CD4-positive, alpha-beta T cell (primary cell): Measurements from ENCODE around the gene SLC25A13. TPM values are rescaled to one million over a fixed set of nuclear protein-coding genes. Genes with fewer than 3 reads are reported as not detected.

Experiments
- ATAC-seq: fragments of 200-7000 bp; cut with Tn5 transposase; one replicate; pipeline ENCODE4 v1.10.0; 2022; ENCODE audit warnings: mild to moderate bottlenecking; ENCODE audit not compliant: poor library complexity
- CTCF ChIA-PET: fragments of 350-600 bp; sonication (Branson Sonifier 250); formaldehyde crosslinking; loops from one replicate; lab custom pipeline; 2021; ENCODE audit warnings: antibody characterized with exemption, inconsistent platforms; lab: Charles Lee
- POLR2A ChIA-PET: fragments of 350-600 bp; sonication (Branson Sonifier 250); formaldehyde crosslinking; loops from one replicate; lab custom pipeline; 2021; ENCODE audit warnings: antibody characterized with exemption, inconsistent platforms; lab: Charles Lee
- DNase-seq, 14 experiments: peaks; one replicate each; pipeline ENCODE4 v3.0.0-alpha.2; 2013 to 2020; ENCODE audit warnings: mixed read lengths in 2 of 14
- H3K27ac ChIP-seq, 2 donors: one replicate each; pipeline versions ENCODE4 v1.5.1 to v1.7.0; 2013; ENCODE audit warnings: low read length in 2 of 2, low read depth in 1 of 2, mild to moderate bottlenecking in 1 of 2
- H3K27me3 ChIP-seq, 2 experiments: 1 replicate in 1 of 2; 2 replicates in 1 of 2; pipeline versions ENCODE4 v1.6.1 to v1.7.0; 2013; ENCODE audit warnings: low read length in 2 of 2, control low read depth in 1 of 2, mild to moderate bottlenecking in 1 of 2, moderate library complexity in 1 of 2; ENCODE audit not compliant: insufficient read depth in 2 of 2, control insufficient read depth in 1 of 2
- H3K36me3 ChIP-seq: one replicate; pipeline ENCODE4 v1.6.1; 2013; ENCODE audit warnings: low read length, control low read depth; ENCODE audit not compliant: insufficient read depth
- H3K4me1 ChIP-seq: one replicate; pipeline ENCODE4 v1.6.1; 2013; ENCODE audit warnings: low read length, control low read depth; ENCODE audit not compliant: insufficient read depth
- H3K4me3 ChIP-seq: one replicate; pipeline ENCODE4 v1.5.1; 2013; ENCODE audit warnings: mild to moderate bottlenecking, low read length, moderate library complexity
- H3K9me3 ChIP-seq, 2 experiments: 1 replicate in 1 of 2; 2 replicates in 1 of 2; pipeline versions ENCODE4 v1.6.1 to v1.7.0; 2013; ENCODE audit warnings: low read length in 2 of 2, mild to moderate bottlenecking in 2 of 2, control low read depth in 1 of 2, moderate library complexity in 1 of 2; ENCODE audit not compliant: control insufficient read depth in 1 of 2, insufficient read depth in 1 of 2
- H3K27ac Mint-ChIP-seq: one replicate; pipeline ENCODE4 v1.8.0; 2020; ENCODE audit warnings: mixed read lengths
- H3K27me3 Mint-ChIP-seq: one replicate; pipeline ENCODE4 v1.8.0; 2021; ENCODE audit warnings: mixed read lengths
- H3K36me3 Mint-ChIP-seq: one replicate; pipeline ENCODE4 v1.8.0; 2021; ENCODE audit warnings: low read depth, mixed read lengths
- H3K4me1 Mint-ChIP-seq: one replicate; pipeline ENCODE4 v1.8.0; 2021; ENCODE audit warnings: low read depth, mixed read lengths
- H3K4me3 Mint-ChIP-seq: one replicate; pipeline ENCODE4 v1.8.0; 2020; ENCODE audit warnings: mild to moderate bottlenecking, mixed read lengths
- H3K9me3 Mint-ChIP-seq: one replicate; pipeline ENCODE4 v1.8.0; 2020; ENCODE audit warnings: mixed read lengths
- CTCF ChIP-seq: fragments of 200-600 bp; IDR thresholded peaks from one replicate; pipeline ENCODE4 v1.8.0; 2022; ENCODE audit warnings: antibody characterized with exemption, mild to moderate bottlenecking
- intact Hi-C, 2 experiments: fragments of 100-400 bp; cut with DNase I in 1 of 2; cut with micrococcal nuclease in 1 of 2; formaldehyde crosslinking; loops; one replicate each; pipeline versions ENCODE4 v1.15.1 to v1.9.0; 2023 to 2025; cut with DNase I, micrococcal nuclease
- total RNA-seq, 174 experiments: library from RNA in 2 of 174; stranded (reverse) in 2 of 174; gene quantifications; one replicate each; pipeline ENCODE4 v1.2.3 and lab custom pipeline; 2021 to 2026

SLC25A13 gene
- total RNA-seq, 2 experiments from 2014 or later = 12.7 to 13.5 TPM

DNA sequence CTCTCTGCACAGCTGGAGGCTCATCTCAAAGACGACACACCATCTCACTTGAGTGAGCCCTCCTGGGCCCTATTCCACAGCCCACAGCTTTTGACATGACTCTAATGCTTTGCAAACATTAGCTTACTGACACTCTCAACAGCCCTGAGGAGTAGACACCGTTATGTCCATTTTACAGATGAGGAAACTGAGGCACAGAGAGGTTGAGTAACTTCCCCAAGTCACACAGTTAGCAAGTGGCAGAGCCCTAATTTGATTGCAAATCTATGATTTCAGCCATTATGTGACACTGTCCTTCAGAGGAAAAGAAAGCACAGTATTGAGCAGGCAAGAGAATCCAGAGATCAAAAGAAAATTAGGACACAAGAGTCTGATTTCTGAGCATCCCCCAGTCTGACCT, 16.0 kb downstream of the SLC25A13 start:
- Histone ChIP-seq H3K9me3 (no peaks in the 10 kb centered on the region), H3K27me3 (no peaks in the 10 kb centered on the region), H3K4me3 (no peak overlapping the region), H3K36me3 (no peaks in the 10 kb centered on the region), H3K27ac (no peak overlapping the region), H3K4me1 (peaks cover 12% of the 10 kb centered on the region)
- no peak overlapping the region for H3K4me3 Mint-ChIP-seq
- no peak overlapping the region for H3K27ac Mint-ChIP-seq
- ChIA-PET CTCF (no interaction called here), POLR2A (no interaction called here)
- no peak for TF ChIP-seq CTCF
- no peaks in the 10 kb centered on the region for H3K9me3 Mint-ChIP-seq
- intact Hi-C loops = no loop called here
- DNase-seq (no peak), ATAC-seq (no peak)
- peaks cover 63% of the 10 kb centered on the region for H3K4me1 Mint-ChIP-seq
- H3K36me3 Mint-ChIP-seq = no peaks in the 10 kb centered on the region
- H3K27me3 Mint-ChIP-seq = no peaks in the 10 kb centered on the region

DNA sequence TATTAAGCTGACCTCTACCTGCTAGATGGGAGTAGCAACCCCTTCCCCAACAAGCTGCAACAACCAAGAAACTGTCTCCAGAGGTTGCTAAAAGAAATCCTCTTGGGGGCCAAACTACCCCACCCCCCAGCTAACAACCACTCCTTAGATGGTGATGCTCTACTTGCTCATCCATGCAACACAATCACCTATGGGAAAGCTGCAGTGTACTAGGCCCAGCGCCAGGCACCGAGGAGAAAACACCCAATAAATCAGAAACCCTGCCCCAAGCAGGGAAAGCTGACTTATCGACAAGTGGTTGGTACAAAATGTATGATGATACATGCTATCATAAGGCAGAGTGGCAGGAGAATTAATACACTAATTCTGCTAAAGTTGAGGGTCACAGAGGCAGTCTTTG, 17.3 kb downstream of the SLC25A13 start:
- no peak overlapping the region for H3K4me3 ChIP-seq
- H3K4me1 ChIP-seq = peaks cover 12% of the 10 kb centered on the region
- DNase-seq (no peak), ATAC-seq (no peak)
- Mint-ChIP-seq H3K27ac (peak overlapping the region; percentile 79), H3K4me3 (no peak overlapping the region), H3K4me1 (peaks cover 55% of the 10 kb centered on the region), H3K9me3 (no peaks in the 10 kb centered on the region), H3K27me3 (no peaks in the 10 kb centered on the region), H3K36me3 (no peaks in the 10 kb centered on the region)
- ChIA-PET CTCF (no interaction called here), POLR2A (interaction anchor here (0.6 kb wide), 1 partner anchor 10 kb away, joined by 3 read pairs; no protein-coding TSS in a partner anchor)
- no peak for TF ChIP-seq CTCF
- no peaks in the 10 kb centered on the region for H3K9me3 ChIP-seq
- H3K27me3 ChIP-seq = no peaks in the 10 kb centered on the region
- H3K36me3 ChIP-seq = no peaks in the 10 kb centered on the region
- intact Hi-C loops = no loop called here
- no peak overlapping the region for H3K27ac ChIP-seq

DNA sequence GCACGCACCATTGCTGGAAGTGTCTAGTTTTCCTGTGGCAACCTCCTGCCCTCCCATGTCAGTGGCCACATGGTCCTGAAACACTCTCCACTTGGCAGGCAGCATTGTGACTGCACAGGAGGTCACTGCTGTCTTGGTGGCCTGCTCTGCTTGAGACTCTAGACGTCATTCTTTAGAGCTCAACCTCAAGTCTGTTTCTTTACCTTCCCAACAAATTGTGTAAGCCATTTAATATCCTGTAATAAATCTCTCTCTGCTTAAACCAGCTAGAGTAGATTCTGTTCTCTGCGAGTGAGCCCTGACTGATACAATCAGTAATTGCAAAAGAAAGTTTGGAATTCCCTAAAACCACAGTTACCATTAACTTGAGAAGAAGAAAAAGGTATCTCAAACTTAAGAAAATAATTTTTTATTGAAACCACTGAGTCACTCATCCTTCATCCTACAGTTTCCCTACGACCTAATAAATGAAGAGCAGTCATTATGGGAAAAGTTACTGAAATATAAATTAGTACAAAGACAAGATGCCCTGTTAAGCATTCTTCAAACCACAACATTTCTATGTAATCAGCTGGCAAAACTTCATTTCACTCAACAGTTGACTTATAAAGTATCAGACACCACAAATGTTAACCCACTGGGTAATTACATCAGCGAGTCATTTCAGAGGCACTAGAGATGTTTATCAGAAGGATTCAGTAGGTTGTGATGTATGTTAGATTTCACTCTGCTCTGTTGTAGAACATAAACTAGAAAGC, 18.0 kb downstream of the SLC25A13 start:
- H3K36me3 ChIP-seq = no peaks in the 10 kb centered on the region
- Mint-ChIP-seq H3K9me3 (no peaks in the 10 kb centered on the region), H3K4me3 (no peak overlapping the region), H3K36me3 (no peaks in the 10 kb centered on the region), H3K27ac (peak overlapping the region; percentile 79), H3K27me3 (no peaks in the 10 kb centered on the region), H3K4me1 (peaks cover 52% of the 10 kb centered on the region)
- H3K4me1 ChIP-seq = peaks cover 12% of the 10 kb centered on the region
- no peak overlapping the region for H3K4me3 ChIP-seq
- no peaks in the 10 kb centered on the region for H3K27me3 ChIP-seq
- ChIA-PET CTCF (no interaction called here), POLR2A (no interaction called here)
- DNase-seq (no peak), ATAC-seq (no peak)
- H3K9me3 ChIP-seq = no peaks in the 10 kb centered on the region
- TF ChIP-seq CTCF = no peak
- intact Hi-C loops = no loop called here
- H3K27ac ChIP-seq = no peak overlapping the region
